Panc1 (cell line): Measurements from ENCODE around the gene RBMS1. TPM values are rescaled to one million over a fixed set of nuclear protein-coding genes. Genes with fewer than 3 reads are reported as not detected.

Experiments
- ATAC-seq: fragments of 200-7000 bp; cut with Tn5 transposase; 2 replicates; pipeline ENCODE4 v1.9.1; 2020; ENCODE audit warnings: mild to moderate bottlenecking, moderate library complexity
- BruUV-seq: library from RNA; stranded (reverse); fragments of 400-500 nt; replicated peaks from 2 replicates; lab custom pipeline; 2021; lab: Mats Ljungman, UMichigan
- CTCF ChIA-PET: fragments of 300-600 bp; sonication (Branson Sonifier 250); formaldehyde crosslinking; loops from one replicate; lab custom pipeline; 2022; ENCODE audit warnings: antibody characterized with exemption; lab: Charles Lee
- POLR2A ChIA-PET: fragments of 300-600 bp; sonication (Branson Sonifier 250); formaldehyde crosslinking; loops from one replicate; lab custom pipeline; 2022; ENCODE audit warnings: antibody characterized with exemption; lab: Charles Lee
- DNase-seq: peaks from one replicate; pipeline ENCODE4 v3.0.0-alpha.2; 2010; ENCODE audit warnings: low read depth, low spot score
- H3K27ac ChIP-seq: 2 replicates; pipeline ENCODE4 v1.5.1; 2011; ENCODE audit warnings: mild to moderate bottlenecking, low read length, inconsistent platforms
- H3K27me3 ChIP-seq: fragments of 200-500 bp; sonication (Bioruptor generic); 2 replicates; pipeline ENCODE4 v1.6.0; 2014; ENCODE audit warnings: low read length, inconsistent platforms; ENCODE audit not compliant: control insufficient read depth, insufficient read depth
- H3K36me3 ChIP-seq: fragments of 200-500 bp; sonication (Bioruptor generic); 2 replicates; pipeline ENCODE4 v1.5.1; 2014; ENCODE audit warnings: inconsistent platforms, mild to moderate bottlenecking, low read length, moderate library complexity; ENCODE audit not compliant: control insufficient read depth, insufficient read depth
- H3K4me1 ChIP-seq: 2 replicates; pipeline ENCODE4 v1.5.1; 2011; ENCODE audit warnings: inconsistent platforms, mild to moderate bottlenecking, low read length, moderate library complexity; ENCODE audit not compliant: control insufficient read depth, insufficient read depth
- H3K4me3 ChIP-seq, 2 experiments: 2 replicates each; pipeline ENCODE4 v1.5.1; 2011 to 2012; ENCODE audit warnings: low read depth in 2 of 2, low read length in 2 of 2, mild to moderate bottlenecking in 2 of 2, inconsistent platforms in 1 of 2, moderate library complexity in 1 of 2
- H3K9me3 ChIP-seq: fragments of 200-500 bp; sonication (Bioruptor generic); 2 replicates; pipeline ENCODE4 v1.5.1; 2014; ENCODE audit warnings: low read depth, mild to moderate bottlenecking, inconsistent platforms, low read length, moderate library complexity; ENCODE audit not compliant: control insufficient read depth, insufficient read depth
- CTCF ChIP-seq: fragments of 450-650 bp; IDR thresholded peaks from 2 replicates; pipeline ENCODE4 v1.5.1; 2017; ENCODE audit warnings: mild to moderate bottlenecking
- POLR2AphosphoS5 ChIP-seq: IDR thresholded peaks from 2 replicates; pipeline ENCODE4 v1.6.1; 2012; ENCODE audit warnings: mild to moderate bottlenecking, low read depth, low read length, moderate library complexity
- SIN3A ChIP-seq: IDR thresholded peaks from 2 replicates; pipeline ENCODE4 v1.6.1; 2012; ENCODE audit warnings: low read depth, mild to moderate bottlenecking, low read length, moderate library complexity, borderline replicate concordance; ENCODE audit not compliant: insufficient read depth
- TCF7L2 ChIP-seq: IDR thresholded peaks from 2 replicates; pipeline ENCODE4 v1.6.1; 2011; ENCODE audit warnings: mild to moderate bottlenecking, low read depth, low read length, inconsistent platforms
- in situ Hi-C: cut with HindIII; loops from 2 replicates; pipeline ENCODE4 v1.10.0; 2016; ENCODE audit warnings: low sequenced_read_pairs, low pct_unique_long_range_greater_than_20kb
- intact Hi-C: fragments of 100-400 bp; cut with micrococcal nuclease; formaldehyde crosslinking; loops from one replicate; pipeline ENCODE4 v1.10.0; 2022; ENCODE audit not compliant: unreplicated experiment
- total RNA-seq: library from RNA; stranded (reverse); gene quantifications from one replicate; pipeline ENCODE4 v1.2.1, GENCODE V29; 2021; ENCODE audit not compliant: unreplicated experiment
- TF ChIP-seq, protein P1 (sequence below), 2 experiments: IDR thresholded peaks; 2 replicates each; pipeline ENCODE4 v1.6.1; 2011 to 2012; ENCODE audit warnings: low read depth in 2 of 2, control low read depth in 1 of 2, low read length in 1 of 2, mild to moderate bottlenecking in 1 of 2, moderate library complexity in 1 of 2; ENCODE audit not compliant: insufficient read depth in 1 of 2

RBMS1 gene
- total RNA-seq, 1 experiment from 2014 or later, result 67.0 TPM

- DNase-seq (no peak), ATAC-seq (no peak)
- no TSS peak for BruUV-seq
- Histone ChIP-seq H3K4me1 (peaks cover 27% of the 10 kb centered on the region), H3K36me3 (no peaks in the 10 kb centered on the region), H3K27me3 (no peaks in the 10 kb centered on the region), H3K9me3 (no peaks in the 10 kb centered on the region), H3K27ac (peak overlapping the region; percentile 60; the same call in 1 of the 2 replicates), H3K4me3 (no peak overlapping the region)
- POLR2A ChIA-PET, result no interaction called here
- intact Hi-C loops (no loop called here), in situ Hi-C loops (no loop called here)
- CTCF ChIA-PET, result no interaction called here
- no peak for TF ChIP-seq POLR2AphosphoS5
- TF ChIP-seq CTCF, result no peak
- TF ChIP-seq, protein P1, sequence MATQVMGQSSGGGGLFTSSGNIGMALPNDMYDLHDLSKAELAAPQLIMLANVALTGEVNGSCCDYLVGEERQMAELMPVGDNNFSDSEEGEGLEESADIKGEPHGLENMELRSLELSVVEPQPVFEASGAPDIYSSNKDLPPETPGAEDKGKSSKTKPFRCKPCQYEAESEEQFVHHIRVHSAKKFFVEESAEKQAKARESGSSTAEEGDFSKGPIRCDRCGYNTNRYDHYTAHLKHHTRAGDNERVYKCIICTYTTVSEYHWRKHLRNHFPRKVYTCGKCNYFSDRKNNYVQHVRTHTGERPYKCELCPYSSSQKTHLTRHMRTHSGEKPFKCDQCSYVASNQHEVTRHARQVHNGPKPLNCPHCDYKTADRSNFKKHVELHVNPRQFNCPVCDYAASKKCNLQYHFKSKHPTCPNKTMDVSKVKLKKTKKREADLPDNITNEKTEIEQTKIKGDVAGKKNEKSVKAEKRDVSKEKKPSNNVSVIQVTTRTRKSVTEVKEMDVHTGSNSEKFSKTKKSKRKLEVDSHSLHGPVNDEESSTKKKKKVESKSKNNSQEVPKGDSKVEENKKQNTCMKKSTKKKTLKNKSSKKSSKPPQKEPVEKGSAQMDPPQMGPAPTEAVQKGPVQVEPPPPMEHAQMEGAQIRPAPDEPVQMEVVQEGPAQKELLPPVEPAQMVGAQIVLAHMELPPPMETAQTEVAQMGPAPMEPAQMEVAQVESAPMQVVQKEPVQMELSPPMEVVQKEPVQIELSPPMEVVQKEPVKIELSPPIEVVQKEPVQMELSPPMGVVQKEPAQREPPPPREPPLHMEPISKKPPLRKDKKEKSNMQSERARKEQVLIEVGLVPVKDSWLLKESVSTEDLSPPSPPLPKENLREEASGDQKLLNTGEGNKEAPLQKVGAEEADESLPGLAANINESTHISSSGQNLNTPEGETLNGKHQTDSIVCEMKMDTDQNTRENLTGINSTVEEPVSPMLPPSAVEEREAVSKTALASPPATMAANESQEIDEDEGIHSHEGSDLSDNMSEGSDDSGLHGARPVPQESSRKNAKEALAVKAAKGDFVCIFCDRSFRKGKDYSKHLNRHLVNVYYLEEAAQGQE (IDR thresholded peaks at IDR 0.05; ENCODE audit: insufficient read depth in 1 of 2, low read depth in 2 of 2, low read length in 1 of 2), result no peak
- TF ChIP-seq TCF7L2, result no peak
- TF ChIP-seq SIN3A, result no peak
Measured at GRCh38 chr2:160239436-160239835, 254.2 kb downstream of the RBMS1 start.

DNA sequence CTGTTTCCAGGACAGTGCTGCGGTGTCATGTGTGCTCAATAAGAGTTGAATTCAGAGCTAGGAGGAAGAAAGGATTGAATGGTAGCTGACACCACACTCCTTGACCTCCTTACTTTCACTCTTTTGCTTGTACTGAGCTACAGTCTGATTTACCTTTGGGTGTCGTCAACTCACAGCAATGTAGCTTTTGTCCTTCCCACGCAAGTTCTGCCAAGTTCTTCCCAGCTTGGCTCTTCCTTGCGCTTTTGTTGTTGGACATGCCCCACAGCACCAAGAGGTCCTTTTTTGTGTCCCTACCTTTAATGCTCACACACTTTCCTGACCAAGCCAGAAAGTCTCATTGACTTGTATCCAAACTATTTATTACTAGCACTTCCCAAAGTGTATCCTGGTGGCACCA lies 255.2 kb downstream of the RBMS1 start:
- H3K4me1 ChIP-seq, result peaks cover 25% of the 10 kb centered on the region
- H3K9me3 ChIP-seq, result no peaks in the 10 kb centered on the region
- intact Hi-C loops, result no loop called here
- no TSS peak for BruUV-seq
- ChIA-PET POLR2A (interaction anchor here (0.6 kb wide), 1 partner anchor 32 kb away, joined by 3 read pairs; no protein-coding TSS in a partner anchor), CTCF (no interaction called here)
- no peaks in the 10 kb centered on the region for H3K27me3 ChIP-seq
- H3K4me3 ChIP-seq, result no peak overlapping the region
- H3K36me3 ChIP-seq, result no peaks in the 10 kb centered on the region
- TF ChIP-seq SIN3A, result no peak
- TF ChIP-seq POLR2AphosphoS5, result no peak
- TF ChIP-seq TCF7L2, result no peak
- TF ChIP-seq CTCF, result no peak
- TF ChIP-seq, protein P1 (IDR thresholded peaks at IDR 0.05; ENCODE audit: insufficient read depth in 1 of 2, low read depth in 2 of 2, low read length in 1 of 2), result no peak
- no peak for ATAC-seq
- peak overlapping the region; percentile 49; the same call in 1 of the 2 replicates for H3K27ac ChIP-seq
- in situ Hi-C loops, result no loop called here
- DNase-seq, result no peak
